Brain microvascular endothelial cell (primary cell): ENCODE results near the gene POLE2.
"Not testable (repeated sequence)": the region's sequence is repeated elsewhere in the genome, so short reads cannot be mapped to it uniquely, and the experiment has no call there.

Source experiments
- DNase-seq: peaks from one replicate; pipeline ENCODE4 v3.0.0-alpha.2; 2020
- H3K27ac ChIP-seq: fragments of 250-450 bp; sonication (Bioruptor Pico); 2 replicates; pipeline ENCODE4 v1.5.1; 2020; ENCODE audit warnings: mild to moderate bottlenecking, moderate library complexity
- H3K27me3 ChIP-seq: fragments of 250-450 bp; sonication (Bioruptor Pico); replicated peaks from 2 replicates; pipeline ENCODE4 v1.5.1; 2020; ENCODE audit warnings: mild to moderate bottlenecking
- H3K36me3 ChIP-seq: fragments of 250-450 bp; sonication (Bioruptor Pico); replicated peaks from 2 replicates; pipeline ENCODE4 v1.5.1; 2020; ENCODE audit warnings: mild to moderate bottlenecking
- H3K4me3 ChIP-seq: 2 replicates; pipeline ENCODE4 v1.5.1; 2011; ENCODE audit warnings: low read depth, mild to moderate bottlenecking, control low read depth, low read length, moderate library complexity
- CTCF ChIP-seq: IDR thresholded peaks from 2 replicates; pipeline ENCODE4 v1.5.1; 2011; ENCODE audit warnings: low read depth, mild to moderate bottlenecking, moderate library complexity, low read length, control low read depth, inconsistent platforms; ENCODE audit errors: missing control alignments
- in situ Hi-C: cut with HindIII; loops from 2 replicates; pipeline ENCODE4 v1.10.0; 2017; ENCODE audit warnings: low sequenced_read_pairs, low pct_ligation_motif_present

POLE2 gene

GRCh38 chr14:49673586-49673985, 14.4 kb downstream of the POLE2 start:
- in situ Hi-C loops = no loop called here
- Histone ChIP-seq H3K4me3 (no peak overlapping the region), H3K36me3 (no peaks in the 10 kb centered on the region), H3K27ac (no peak overlapping the region), H3K27me3 (no peaks in the 10 kb centered on the region)
- DNase-seq = no peak
- TF ChIP-seq CTCF = no peak

GRCh38 chr14:49670475-49670874, 17.5 kb downstream of the POLE2 start:
- H3K27me3 ChIP-seq = no peaks in the 10 kb centered on the region
- no peaks in the 10 kb centered on the region for H3K36me3 ChIP-seq
- DNase-seq = no peak
- H3K27ac ChIP-seq = no peak overlapping the region
- in situ Hi-C loops = no loop called here
- no peak overlapping the region for H3K4me3 ChIP-seq
- no peak for TF ChIP-seq CTCF

- no peaks in the 10 kb centered on the region for H3K27me3 ChIP-seq
- in situ Hi-C loops = no loop called here
- TF ChIP-seq CTCF = no peak
- no peaks in the 10 kb centered on the region for H3K36me3 ChIP-seq
- no peak overlapping the region for H3K27ac ChIP-seq
- no peak overlapping the region for H3K4me3 ChIP-seq
- no peak for DNase-seq
These were observed 28.2 kb downstream of the POLE2 start for GRCh38 chr14:49659526-49660455.

DNA sequence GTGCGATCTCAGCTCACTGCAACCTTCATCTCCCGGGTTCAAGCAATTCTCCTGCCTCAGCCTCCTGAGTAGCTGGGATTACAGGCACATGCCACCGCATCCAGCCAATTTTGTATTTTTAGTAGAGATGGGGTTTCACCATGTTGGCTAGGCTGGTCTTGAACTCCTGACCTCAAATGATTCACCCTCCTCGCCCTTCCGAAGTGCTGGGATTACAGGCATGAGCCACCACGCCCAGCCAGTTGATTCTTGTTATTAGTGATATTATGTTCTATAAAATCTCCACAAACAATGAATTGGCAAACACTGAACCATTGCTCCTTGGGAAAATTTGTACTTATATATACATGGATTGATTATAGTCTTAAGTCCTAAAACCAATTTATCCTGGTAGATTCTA, 30.5 kb downstream of the POLE2 start:
- peak; percentile 17 for DNase-seq
- H3K36me3 ChIP-seq, in situ Hi-C loops, H3K27me3 ChIP-seq, H3K27ac ChIP-seq, H3K4me3 ChIP-seq: not testable (repeated sequence)

DNA sequence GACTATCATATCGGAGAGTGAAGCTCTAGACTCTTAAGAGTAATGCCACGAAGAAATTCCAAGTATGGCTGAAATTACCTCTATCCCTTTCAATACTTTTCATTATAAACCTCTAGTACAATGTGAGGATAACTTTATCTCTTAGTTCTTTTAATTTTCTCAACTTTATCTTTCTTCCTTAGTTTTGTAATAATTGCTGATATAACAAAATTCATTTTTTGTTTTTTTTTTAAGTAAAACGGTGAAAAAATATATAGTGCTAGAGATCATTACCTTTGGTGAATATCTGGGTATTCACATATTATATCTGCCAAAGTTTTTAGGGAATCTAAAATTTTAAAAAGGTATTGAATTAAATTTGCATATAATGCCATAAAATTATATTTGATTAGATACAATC, 33.5 kb downstream of the POLE2 start:
- Histone ChIP-seq H3K27me3 (no peaks in the 10 kb centered on the region), H3K36me3 (no peaks in the 10 kb centered on the region), H3K27ac (no peak overlapping the region), H3K4me3 (no peak overlapping the region)
- no peak for DNase-seq
- in situ Hi-C loops = no loop called here
- no peak for TF ChIP-seq CTCF

DNA sequence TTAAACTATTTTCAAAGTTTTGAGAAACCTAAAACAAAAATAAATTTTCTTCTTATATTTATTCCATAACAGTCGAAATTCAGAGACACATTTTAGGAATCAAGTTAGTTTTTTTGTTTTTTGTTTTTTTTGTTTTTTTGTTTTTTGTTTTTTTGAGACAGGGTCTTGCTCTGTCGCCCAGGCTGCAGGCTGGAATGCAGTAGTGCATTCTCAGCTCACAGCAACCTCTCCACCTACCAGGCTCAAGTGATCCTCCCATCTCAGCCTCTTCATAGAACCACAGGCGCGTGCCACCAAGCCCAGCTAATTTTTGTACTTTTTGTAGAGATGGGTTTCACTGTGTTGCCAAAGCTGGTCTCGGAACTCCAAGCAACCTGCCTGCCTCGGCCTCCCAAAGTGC, 34.5 kb downstream of the POLE2 start:
- TF ChIP-seq CTCF = no peak
- Histone ChIP-seq H3K36me3 (no peaks in the 10 kb centered on the region), H3K4me3 (no peak overlapping the region), H3K27ac (no peak overlapping the region), H3K27me3 (no peaks in the 10 kb centered on the region)
- in situ Hi-C loops = no loop called here
- DNase-seq = no peak
